ENCODE measurements around the gene ESRRA.
A peak's percentile ranks its signal among the peaks of the same experiment; 100 is the strongest.

ESRRA gene

DNA sequence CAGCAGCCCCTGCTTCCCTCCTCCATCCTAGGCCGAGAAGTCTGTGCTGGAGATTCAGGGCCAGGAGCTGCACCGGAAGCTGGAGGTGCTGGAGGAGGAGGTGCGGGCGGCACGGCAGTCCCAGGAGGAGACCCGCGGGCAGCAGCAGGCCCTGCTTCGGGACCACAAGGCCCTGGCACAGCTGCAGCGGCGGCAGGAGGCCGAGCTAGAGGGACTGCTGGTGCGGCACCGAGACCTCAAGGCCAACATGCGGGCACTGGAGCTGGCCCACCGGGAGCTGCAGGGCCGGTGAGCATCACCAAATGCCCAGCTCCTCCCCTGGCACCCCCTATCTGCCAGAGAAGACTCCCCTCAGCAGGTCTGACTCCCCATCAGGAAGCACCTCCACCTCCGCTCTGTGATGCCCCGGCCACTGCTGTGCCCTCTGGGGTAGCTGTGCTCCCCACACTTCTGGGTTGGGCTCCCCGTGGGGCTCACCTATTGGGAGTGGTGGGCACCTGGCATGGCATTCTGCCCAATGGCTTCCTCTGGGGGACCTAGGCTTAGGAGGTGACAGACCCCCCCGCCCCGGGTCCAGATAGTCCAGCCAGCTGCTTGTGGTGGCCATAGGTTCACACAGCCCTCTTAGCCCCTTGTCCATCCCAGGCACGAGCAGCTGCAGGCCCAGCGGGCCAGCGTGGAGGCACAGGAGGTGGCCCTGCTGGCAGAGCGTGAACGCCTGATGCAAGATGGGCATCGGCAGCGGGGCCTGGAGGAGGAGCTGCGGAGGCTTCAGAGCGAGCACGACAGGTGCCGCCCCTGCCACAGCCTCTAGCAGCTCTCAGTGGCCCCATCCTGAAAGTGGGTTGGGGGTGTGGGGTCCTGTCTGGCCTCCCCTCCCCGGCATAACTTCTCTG, 47.0 kb downstream of the ESRRA start:
- no peak for DNase-seq
- no peak overlapping the region for H3K4me3 ChIP-seq (ENCODE audit: insufficient read depth, low read depth, low read length, poor library complexity, severe bottlenecking)
- peaks cover under 1% of the 10 kb centered on the region for H3K4me1 ChIP-seq (ENCODE audit: control insufficient read depth, insufficient read depth, low read length, poor library complexity, severe bottlenecking)
- H3K36me3 ChIP-seq (ENCODE audit: control insufficient read depth, insufficient read depth, low read length): peaks cover 23% of the 10 kb centered on the region
- no peaks in the 10 kb centered on the region for H3K27me3 ChIP-seq (replicated peaks; ENCODE audit: control insufficient read depth, insufficient read depth, low read length, poor library complexity, severe bottlenecking)
- no peak overlapping the region for H3K27ac ChIP-seq (ENCODE audit: insufficient read depth, low read length, poor library complexity, severe bottlenecking)
- no peaks in the 10 kb centered on the region for H3K9me3 ChIP-seq (ENCODE audit: control insufficient read depth, low read length)

DNA sequence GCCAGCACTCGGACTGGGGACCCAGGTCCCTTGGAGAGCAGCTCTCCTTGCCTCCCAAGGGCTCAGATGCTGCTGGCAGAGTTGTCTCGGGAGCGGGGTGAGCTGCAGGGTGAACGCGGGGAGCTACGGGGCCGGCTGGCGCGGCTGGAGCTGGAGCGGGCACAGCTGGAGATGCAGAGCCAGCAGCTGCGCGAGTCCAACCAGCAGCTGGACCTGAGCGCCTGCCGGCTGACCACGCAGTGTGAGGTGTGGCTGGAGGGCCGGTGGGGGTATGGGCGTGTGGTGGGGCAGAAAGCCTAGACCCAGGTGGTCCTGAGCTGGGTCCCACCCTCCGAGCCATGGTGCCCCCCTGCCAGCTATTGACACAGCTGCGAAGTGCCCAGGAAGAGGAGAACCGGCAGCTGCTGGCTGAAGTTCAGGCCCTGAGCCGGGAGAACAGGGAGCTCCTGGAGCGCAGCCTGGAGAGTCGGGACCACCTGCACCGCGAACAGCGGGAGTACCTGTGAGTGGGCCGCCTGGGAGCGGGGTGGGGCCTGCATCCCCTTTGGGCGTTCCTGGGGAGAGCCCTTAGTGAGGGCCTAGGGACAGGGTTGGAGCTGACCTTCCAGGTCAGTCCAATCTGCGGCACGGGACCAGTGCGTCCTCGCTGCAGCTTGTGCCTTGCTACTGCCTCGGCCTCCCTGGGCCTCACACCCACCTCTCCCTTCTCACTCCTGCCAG, 47.8 kb downstream of the ESRRA start:
- no peak for DNase-seq
- Histone ChIP-seq H3K4me3 (ENCODE audit: insufficient read depth, low read depth, low read length, poor library complexity, severe bottlenecking) (no peak overlapping the region), H3K27ac (ENCODE audit: insufficient read depth, low read length, poor library complexity, severe bottlenecking) (no peak overlapping the region), H3K4me1 (ENCODE audit: control insufficient read depth, insufficient read depth, low read length, poor library complexity, severe bottlenecking) (peaks cover 8% of the 10 kb centered on the region), H3K9me3 (ENCODE audit: control insufficient read depth, low read length) (no peaks in the 10 kb centered on the region), H3K36me3 (ENCODE audit: control insufficient read depth, insufficient read depth, low read length) (peaks cover 23% of the 10 kb centered on the region), H3K27me3 (replicated peaks; ENCODE audit: control insufficient read depth, insufficient read depth, low read length, poor library complexity, severe bottlenecking) (no peaks in the 10 kb centered on the region)

DNA sequence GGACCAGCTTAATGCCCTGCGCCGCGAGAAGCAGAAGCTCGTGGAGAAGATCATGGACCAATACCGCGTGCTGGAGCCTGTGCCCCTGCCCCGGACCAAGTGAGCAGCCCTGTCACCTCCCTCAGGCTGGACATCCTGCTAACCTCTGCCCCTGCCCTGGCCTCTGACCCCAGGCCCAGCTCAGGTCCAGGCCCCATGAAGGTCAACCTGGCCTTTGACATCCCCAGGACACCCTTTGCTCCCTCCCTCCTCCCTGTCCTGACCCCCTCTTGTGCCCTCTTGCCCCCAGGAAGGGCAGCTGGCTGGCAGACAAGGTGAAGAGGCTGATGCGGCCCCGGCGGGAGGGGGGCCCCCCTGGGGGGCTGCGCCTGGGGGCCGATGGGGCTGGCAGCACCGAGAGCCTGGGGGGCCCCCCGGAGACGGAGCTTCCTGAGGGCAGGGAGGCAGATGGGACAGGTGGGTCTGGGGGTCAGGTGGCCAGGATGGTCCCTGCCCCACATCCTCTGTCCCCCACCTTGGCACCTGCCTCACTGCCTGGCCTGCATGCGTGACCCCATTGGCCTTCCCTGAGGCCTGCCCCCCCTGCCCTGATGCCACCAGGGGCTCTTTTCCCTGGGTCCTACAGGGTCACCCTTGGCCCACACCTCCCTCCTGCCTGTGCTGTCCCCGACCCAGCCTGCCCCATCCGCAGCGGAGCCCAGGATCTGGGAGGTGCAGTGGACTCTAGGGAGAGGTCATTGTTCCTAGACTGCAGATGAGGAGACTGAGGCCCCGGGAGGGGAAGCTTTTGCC, 48.6 kb downstream of the ESRRA start:
- DNase-seq: no peak
- H3K27me3 ChIP-seq (replicated peaks; ENCODE audit: control insufficient read depth, insufficient read depth, low read length, poor library complexity, severe bottlenecking): no peaks in the 10 kb centered on the region
- no peaks in the 10 kb centered on the region for H3K9me3 ChIP-seq (ENCODE audit: control insufficient read depth, low read length)
- peaks cover 22% of the 10 kb centered on the region for H3K36me3 ChIP-seq (ENCODE audit: control insufficient read depth, insufficient read depth, low read length)
- H3K27ac ChIP-seq (ENCODE audit: insufficient read depth, low read length, poor library complexity, severe bottlenecking): no peak overlapping the region
- H3K4me3 ChIP-seq (ENCODE audit: insufficient read depth, low read depth, low read length, poor library complexity, severe bottlenecking): no peak overlapping the region
- peaks cover 15% of the 10 kb centered on the region for H3K4me1 ChIP-seq (ENCODE audit: control insufficient read depth, insufficient read depth, low read length, poor library complexity, severe bottlenecking)

DNA sequence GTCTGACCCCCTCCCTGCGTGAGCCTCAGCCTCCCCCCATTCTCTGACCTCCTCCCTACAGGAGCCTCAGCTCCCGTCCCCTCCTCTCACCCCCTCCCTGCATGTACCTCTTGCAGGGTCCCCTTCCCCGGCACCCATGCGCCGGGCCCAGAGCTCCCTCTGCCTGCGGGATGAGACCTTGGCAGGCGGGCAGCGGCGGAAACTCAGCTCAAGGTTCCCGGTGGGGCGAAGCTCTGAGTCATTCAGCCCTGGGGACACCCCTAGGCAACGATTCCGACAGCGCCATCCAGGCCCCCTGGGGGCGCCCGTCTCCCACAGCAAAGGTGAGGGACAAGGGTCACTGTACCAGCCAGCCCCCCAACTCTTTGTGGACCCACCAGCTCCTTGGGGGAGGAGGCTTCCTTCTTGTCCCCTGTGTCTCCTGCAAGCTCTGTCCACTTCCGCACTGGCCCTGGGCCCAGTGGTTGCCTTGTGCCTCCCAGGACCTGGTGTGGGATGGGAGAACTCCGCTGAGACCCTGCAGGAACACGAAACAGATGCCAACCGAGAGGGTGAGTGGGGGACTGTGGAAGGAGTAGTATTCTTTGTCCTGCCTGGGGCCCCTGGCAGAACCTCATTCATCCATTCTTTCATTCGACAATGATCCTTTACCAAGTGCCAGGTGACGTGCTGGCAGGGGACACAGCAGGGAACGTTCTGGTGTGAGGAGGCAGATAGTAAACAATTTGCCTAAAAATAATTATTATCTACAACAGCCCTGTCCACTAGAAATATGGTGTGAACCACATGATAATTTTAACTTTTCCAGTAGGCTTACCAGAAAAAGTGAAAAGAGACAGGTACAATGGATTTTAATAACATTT, 50.0 kb downstream of the ESRRA start:
- no peak for DNase-seq
- no peaks in the 10 kb centered on the region for H3K27me3 ChIP-seq (replicated peaks; ENCODE audit: control insufficient read depth, insufficient read depth, low read length, poor library complexity, severe bottlenecking)
- H3K4me3 ChIP-seq (ENCODE audit: insufficient read depth, low read depth, low read length, poor library complexity, severe bottlenecking): no peak overlapping the region
- H3K4me1 ChIP-seq (ENCODE audit: control insufficient read depth, insufficient read depth, low read length, poor library complexity, severe bottlenecking): peaks cover 26% of the 10 kb centered on the region
- H3K27ac ChIP-seq (ENCODE audit: insufficient read depth, low read length, poor library complexity, severe bottlenecking): no peak overlapping the region
- H3K9me3 ChIP-seq (ENCODE audit: control insufficient read depth, low read length): no peaks in the 10 kb centered on the region
- peaks cover 13% of the 10 kb centered on the region for H3K36me3 ChIP-seq (ENCODE audit: control insufficient read depth, insufficient read depth, low read length)

DNA sequence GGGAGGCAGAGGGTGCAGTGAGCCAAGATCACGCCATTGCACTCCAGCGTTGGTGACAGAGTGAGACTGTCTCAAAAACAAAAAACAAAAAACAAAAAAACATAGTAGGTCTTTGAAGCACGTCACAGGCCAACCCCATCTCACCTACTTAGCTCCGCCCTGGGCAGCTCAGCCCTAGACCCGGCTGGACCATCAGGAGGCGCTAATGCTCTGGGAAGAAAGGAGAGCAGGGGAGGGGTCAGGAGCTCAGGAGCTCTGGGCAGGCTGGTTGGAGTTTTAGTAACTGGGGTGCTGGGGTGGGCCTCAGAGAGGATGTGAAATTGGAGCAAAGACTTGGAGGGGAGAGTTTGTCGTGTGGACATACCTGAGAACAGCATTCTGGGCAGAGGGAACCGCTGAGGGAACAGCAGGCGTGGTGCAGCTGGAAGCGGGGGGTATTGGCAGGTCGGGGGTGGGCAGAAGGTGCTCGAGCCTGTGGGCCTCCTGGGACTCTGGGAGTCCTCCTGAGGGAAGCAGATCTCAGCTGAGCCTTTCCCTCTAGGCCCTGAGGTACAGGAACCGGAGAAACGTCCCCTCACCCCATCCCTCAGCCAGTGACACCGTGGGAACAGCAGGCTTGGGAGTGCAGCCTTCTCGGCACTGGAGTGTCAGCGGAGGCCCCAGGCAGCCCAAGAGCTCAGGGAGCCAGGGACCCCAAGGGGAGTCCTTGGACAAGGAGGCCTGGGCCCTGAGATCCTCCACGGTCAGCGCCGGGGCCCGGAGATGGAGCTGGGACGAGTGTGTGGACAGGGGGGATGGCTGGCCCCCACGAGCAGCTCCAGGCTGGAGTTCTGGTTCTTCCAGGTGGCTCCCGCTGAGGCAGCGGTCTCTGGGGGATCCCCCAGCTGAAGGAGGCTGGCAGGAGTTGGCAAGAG, 51.4 kb downstream of the ESRRA start:
- no peak for DNase-seq
- H3K4me1 ChIP-seq (ENCODE audit: control insufficient read depth, insufficient read depth, low read length, poor library complexity, severe bottlenecking): peaks cover 29% of the 10 kb centered on the region

DNA sequence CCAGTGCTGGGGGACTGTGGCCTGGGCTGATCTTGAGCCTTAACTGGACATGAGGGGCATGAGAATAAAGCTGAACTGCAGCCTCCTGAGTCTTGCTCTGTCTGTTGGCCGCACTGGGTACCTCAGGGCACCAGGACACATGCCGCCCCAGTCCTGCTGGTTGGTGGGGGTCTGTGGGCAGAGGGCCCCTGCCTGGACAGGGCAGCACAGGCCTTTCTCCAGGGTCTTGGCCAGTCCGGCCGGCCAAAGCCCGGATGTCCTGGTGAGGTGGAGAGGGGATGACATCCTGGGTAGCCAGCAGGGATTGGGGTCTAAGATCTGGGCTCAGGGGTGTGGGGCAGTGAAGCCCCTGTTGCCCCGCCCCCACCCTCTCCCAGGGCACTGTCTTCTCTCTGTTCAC, 52.1 kb downstream of the ESRRA start:
- no peak overlapping the region for H3K4me3 ChIP-seq (ENCODE audit: insufficient read depth, low read depth, low read length, poor library complexity, severe bottlenecking)
- peaks cover 24% of the 10 kb centered on the region for H3K36me3 ChIP-seq (ENCODE audit: control insufficient read depth, insufficient read depth, low read length)
- H3K27me3 ChIP-seq (replicated peaks; ENCODE audit: control insufficient read depth, insufficient read depth, low read length, poor library complexity, severe bottlenecking): no peaks in the 10 kb centered on the region
- peaks cover 29% of the 10 kb centered on the region for H3K4me1 ChIP-seq (ENCODE audit: control insufficient read depth, insufficient read depth, low read length, poor library complexity, severe bottlenecking)
- H3K27ac ChIP-seq (ENCODE audit: insufficient read depth, low read length, poor library complexity, severe bottlenecking): no peak overlapping the region
- no peak for DNase-seq
- no peaks in the 10 kb centered on the region for H3K9me3 ChIP-seq (ENCODE audit: control insufficient read depth, low read length)

More for the DNA sequence above, 51.4 kb downstream of the ESRRA start:
- H3K27ac ChIP-seq (ENCODE audit: insufficient read depth, low read length, poor library complexity, severe bottlenecking): no peak overlapping the region
- peaks cover 20% of the 10 kb centered on the region for H3K36me3 ChIP-seq (ENCODE audit: control insufficient read depth, insufficient read depth, low read length)
- no peaks in the 10 kb centered on the region for H3K27me3 ChIP-seq (replicated peaks; ENCODE audit: control insufficient read depth, insufficient read depth, low read length, poor library complexity, severe bottlenecking)
- H3K9me3 ChIP-seq (ENCODE audit: control insufficient read depth, low read length): no peaks in the 10 kb centered on the region
- H3K4me3 ChIP-seq (ENCODE audit: insufficient read depth, low read depth, low read length, poor library complexity, severe bottlenecking): no peak overlapping the region

DNA sequence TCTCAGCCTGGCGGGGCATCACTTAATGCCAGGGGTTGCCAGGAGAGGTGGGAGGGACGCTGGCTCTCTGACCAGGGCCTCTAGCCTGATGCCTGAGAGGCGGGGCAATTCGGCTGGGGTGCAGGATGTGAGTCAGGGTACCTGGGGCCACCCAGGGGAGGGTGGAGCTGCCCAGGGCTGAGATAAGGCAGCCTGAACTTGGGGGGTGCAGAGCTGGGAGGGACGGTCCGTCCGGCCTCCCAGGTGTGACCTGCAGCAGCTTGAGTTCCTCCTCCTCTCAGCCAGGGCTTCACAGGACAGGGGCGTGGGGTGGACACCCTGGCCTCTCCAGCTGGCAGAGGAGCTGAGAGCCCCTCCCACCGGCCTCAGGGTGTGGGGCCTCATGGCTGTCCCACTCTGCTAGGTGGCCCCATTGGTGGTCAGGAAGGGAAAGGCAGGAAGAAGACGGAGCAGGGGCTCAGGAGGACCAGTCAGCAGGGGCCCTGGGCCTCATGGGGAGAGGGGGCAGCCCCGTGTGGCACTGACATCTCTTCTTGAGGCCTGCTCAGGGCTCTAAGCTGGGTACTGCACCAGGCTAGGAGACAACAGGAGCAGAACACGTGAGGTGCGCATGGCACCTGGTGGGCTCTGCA, 52.7 kb downstream of the ESRRA start:
- Histone ChIP-seq H3K36me3 (ENCODE audit: control insufficient read depth, insufficient read depth, low read length) (peaks cover 28% of the 10 kb centered on the region), H3K27me3 (replicated peaks; ENCODE audit: control insufficient read depth, insufficient read depth, low read length, poor library complexity, severe bottlenecking) (no peaks in the 10 kb centered on the region), H3K27ac (ENCODE audit: insufficient read depth, low read length, poor library complexity, severe bottlenecking) (no peak overlapping the region), H3K9me3 (ENCODE audit: control insufficient read depth, low read length) (no peaks in the 10 kb centered on the region), H3K4me1 (ENCODE audit: control insufficient read depth, insufficient read depth, low read length, poor library complexity, severe bottlenecking) (peaks cover 29% of the 10 kb centered on the region), H3K4me3 (ENCODE audit: insufficient read depth, low read depth, low read length, poor library complexity, severe bottlenecking) (peak overlapping the region; percentile 48)
- DNase-seq: no peak

DNA sequence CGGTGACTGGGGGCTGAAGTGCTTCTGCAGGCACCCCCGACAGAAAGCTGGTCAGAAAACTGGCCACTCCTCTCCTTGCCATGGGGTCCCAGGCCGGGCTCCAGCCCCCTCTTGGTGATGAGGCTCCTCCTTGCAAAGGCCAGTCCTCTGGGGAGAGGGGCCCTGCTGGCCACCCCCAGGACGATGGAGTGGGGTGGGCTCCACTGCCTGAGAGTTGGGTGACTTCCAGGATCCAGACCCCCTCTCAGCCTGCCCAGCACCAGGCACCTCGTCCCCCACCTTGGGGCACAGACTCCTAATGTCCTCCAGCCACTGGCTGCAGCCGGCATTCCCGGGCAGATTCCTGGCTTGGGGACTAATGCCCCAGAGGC, 53.2 kb downstream of the ESRRA start:
- peak overlapping the region; percentile 55 for H3K27ac ChIP-seq (ENCODE audit: insufficient read depth, low read length, poor library complexity, severe bottlenecking)
- no peaks in the 10 kb centered on the region for H3K27me3 ChIP-seq (replicated peaks; ENCODE audit: control insufficient read depth, insufficient read depth, low read length, poor library complexity, severe bottlenecking)
- H3K36me3 ChIP-seq (ENCODE audit: control insufficient read depth, insufficient read depth, low read length): peaks cover 33% of the 10 kb centered on the region
- peak overlapping the region; percentile 48 for H3K4me3 ChIP-seq (ENCODE audit: insufficient read depth, low read depth, low read length, poor library complexity, severe bottlenecking)
- no peaks in the 10 kb centered on the region for H3K9me3 ChIP-seq (ENCODE audit: control insufficient read depth, low read length)
- peaks cover 29% of the 10 kb centered on the region for H3K4me1 ChIP-seq (ENCODE audit: control insufficient read depth, insufficient read depth, low read length, poor library complexity, severe bottlenecking)
- no peak for DNase-seq

All from effector memory CD4-positive, alpha-beta T cell (primary cell).